Esophagus muscularis mucosa (tissue), 4 donors: Measurements from ENCODE around the gene UGT1A10. TPM values are rescaled to one million over a fixed set of nuclear protein-coding genes. Genes with fewer than 3 reads are reported as not detected.

ENCODE experiments used
- DNase-seq: peaks from one replicate; pipeline ENCODE4 v3.0.0-alpha.2; 2017; ENCODE audit errors: extremely low spot score
- H3K27ac ChIP-seq, 4 donors: fragments of 200-600 bp; sonication (generic); replicated peaks in 1 of 4; 1 replicate in 3 of 4; 2 replicates in 1 of 4; pipeline ENCODE4 v1.5.1; 2016 to 2019; ENCODE audit warnings: mild to moderate bottlenecking in 1 of 4
- H3K27me3 ChIP-seq, 4 donors: fragments of 200-600 bp; sonication (generic); one replicate each; pipeline versions ENCODE4 v1.5.1 to v1.6.0; 2016 to 2019
- H3K36me3 ChIP-seq, 4 donors: fragments of 200-600 bp; sonication (generic); one replicate each; pipeline ENCODE4 v1.5.1; 2016 to 2019
- H3K4me1 ChIP-seq, 4 donors: fragments of 200-600 bp; sonication (generic); one replicate each; pipeline ENCODE4 v1.5.1; 2016 to 2019
- H3K4me3 ChIP-seq, 4 donors: fragments of 200-600 bp; sonication (generic); 1 replicate in 2 of 4; 2 replicates in 2 of 4; pipeline ENCODE4 v1.5.1; 2016 to 2019; ENCODE audit warnings: mild to moderate bottlenecking in 4 of 4, moderate library complexity in 1 of 4
- H3K9me3 ChIP-seq, 4 donors: fragments of 200-600 bp; sonication (generic); 1 replicate in 3 of 4; 2 replicates in 1 of 4; pipeline ENCODE4 v1.5.1; 2016 to 2019
- CTCF ChIP-seq, 3 experiments: fragments of 200-600 bp in 2 of 3; fragments of 450-650 bp in 1 of 3; sonication (generic) in 2 of 3; IDR thresholded peaks; one replicate each; pipeline ENCODE4 v1.5.1; 2017 to 2019; ENCODE audit warnings: antibody characterized with exemption in 3 of 3, mild to moderate bottlenecking in 2 of 3, moderate library complexity in 1 of 3
- EP300 ChIP-seq: sonication (generic); formaldehyde crosslinking; IDR thresholded peaks from one replicate; pipeline ENCODE4 v1.6.1; 2017; ENCODE audit warnings: antibody characterized with exemption
- POLR2A ChIP-seq: fragments of 450-650 bp; IDR thresholded peaks from one replicate; pipeline ENCODE4 v1.6.1; 2017; ENCODE audit warnings: antibody characterized with exemption, moderate library complexity, mild to moderate bottlenecking, low read depth
- POLR2AphosphoS5 ChIP-seq, 2 donors: sonication (generic); formaldehyde crosslinking; IDR thresholded peaks; one replicate each; pipeline ENCODE4 v1.6.1; 2017; ENCODE audit warnings: antibody characterized with exemption in 2 of 2
- WGBS: methylation state at CpG from one replicate; pipeline ENCODE4 v1.1.5; 2018; 5-methylcytosine and 5-hydroxymethylcytosine counted together
- intact Hi-C: fragments of 100-400 bp; cut with DNase I; formaldehyde crosslinking; loops from one replicate; pipeline ENCODE4 v1.15.1; 2023
- total RNA-seq, 4 donors: library from RNA; depleted of rRNA; stranded (reverse); fragments of >200 nt; gene quantifications; one replicate each; pipeline versions ENCODE4 v1.1.0 to v1.2.1, GENCODE V29; 2016

Gene UGT1A10
- total RNA-seq, 4 donors from 2014 or later, result not detected

- Histone ChIP-seq H3K36me3 (no peaks in the 10 kb centered on the region), H3K27ac (no peak overlapping the region), H3K4me1 (no peaks in the 10 kb centered on the region), H3K9me3 (no peaks in the 10 kb centered on the region), H3K27me3 (peaks cover 0 to 5% (median 0%) of the 10 kb centered on the region in 4 donors), H3K4me3 (no peak overlapping the region)
- DNase-seq, result no peak
- TF ChIP-seq POLR2A, result no peak
- no peak for TF ChIP-seq CTCF (IDR thresholded peaks at IDR 0.05)
- TF ChIP-seq EP300, result no peak
- no peak for TF ChIP-seq POLR2AphosphoS5 (IDR thresholded peaks at IDR 0.05)
- 53% methylated on average over 3 of the region's 3 CpGs for WGBS
- intact Hi-C loops, result no loop called here
Observed at GRCh38 chr2:233702238-233702637, 66.0 kb downstream of the UGT1A10 start.

- WGBS, result 60% methylated on average over 4 of the region's 4 CpGs
- no peak for DNase-seq
- intact Hi-C loops, result no loop called here
- H3K27me3 ChIP-seq, result peaks cover 0 to 6% (median 0%) of the 10 kb centered on the region in 4 donors
- no peak overlapping the region for H3K27ac ChIP-seq
- no peak overlapping the region for H3K4me3 ChIP-seq
- H3K9me3 ChIP-seq, result no peaks in the 10 kb centered on the region
- no peaks in the 10 kb centered on the region for H3K4me1 ChIP-seq
- no peak for TF ChIP-seq EP300
- no peak for TF ChIP-seq POLR2AphosphoS5 (IDR thresholded peaks at IDR 0.05)
- TF ChIP-seq POLR2A, result no peak
- TF ChIP-seq CTCF (IDR thresholded peaks at IDR 0.05), result no peak
- H3K36me3 ChIP-seq, result no peaks in the 10 kb centered on the region
Observed at GRCh38 chr2:233705911-233706506, 69.8 kb downstream of the UGT1A10 start.

- Histone ChIP-seq H3K27ac (no peak overlapping the region), H3K27me3 (peaks cover 0 to 11% (median 0%) of the 10 kb centered on the region in 4 donors), H3K9me3 (no peaks in the 10 kb centered on the region), H3K4me1 (no peaks in the 10 kb centered on the region), H3K4me3 (no peak overlapping the region), H3K36me3 (no peaks in the 10 kb centered on the region)
- TF ChIP-seq EP300 (no peak), POLR2AphosphoS5 (IDR thresholded peaks at IDR 0.05) (no peak), POLR2A (no peak), CTCF (IDR thresholded peaks at IDR 0.05) (no peak)
- intact Hi-C loops, result no loop called here
- 100% methylated on average over 1 of the region's 1 CpG for WGBS
- no peak for DNase-seq
Observed at GRCh38 chr2:233706720-233707119, 70.5 kb downstream of the UGT1A10 start.

GRCh38 chr2:233707940-233708644, 71.8 kb downstream of the UGT1A10 start:
- Histone ChIP-seq H3K4me3 (no peak overlapping the region), H3K36me3 (no peaks in the 10 kb centered on the region), H3K4me1 (no peaks in the 10 kb centered on the region), H3K27ac (no peak overlapping the region), H3K27me3 (peaks cover 0 to 19% (median 0%) of the 10 kb centered on the region in 4 donors), H3K9me3 (no peaks in the 10 kb centered on the region)
- 74% methylated on average over 10 of the region's 10 CpGs for whole genome bisulfite sequencing
- no peak for TF ChIP-seq CTCF (IDR thresholded peaks at IDR 0.05)
- TF ChIP-seq EP300, result no peak
- no peak for TF ChIP-seq POLR2A
- TF ChIP-seq POLR2AphosphoS5 (IDR thresholded peaks at IDR 0.05), result no peak
- intact Hi-C loops, result no loop called here
- no peak for DNase-seq
